Measurements from ENCODE around the gene SPATA2L. TPM values are rescaled to one million over a fixed set of nuclear protein-coding genes. Genes with fewer than 3 reads are reported as not detected.
A peak's percentile ranks its signal among the peaks of the same experiment; 100 is the strongest.

The SPATA2L gene
- total and polyA plus RNA-seq, 2 experiments from 2014 or later, result 12.3 to 25.2 TPM

- TF ChIP-seq CTCF (IDR thresholded peaks at IDR 0.05; ENCODE audit: low read depth, low read length), result no peak
- Histone ChIP-seq H3K36me3 (peaks cover 50% of the 10 kb centered on the region), H3K4me1 (ENCODE audit: low read depth) (peaks cover 3% of the 10 kb centered on the region), H3K9me3 (ENCODE audit: low read depth) (no peaks in the 10 kb centered on the region), H3K4me3 (no peak overlapping the region), H3K27me3 (no peaks in the 10 kb centered on the region), H3K27ac (no peak overlapping the region)
- no peak for DNase-seq (ENCODE audit: low read depth in 1 of 2, low spot score in 1 of 2)
Observed at GRCh38 chr16:89732918-89733242, 31.4 kb upstream of the SPATA2L start.

GRCh38 chr16:89732142-89732917, 30.8 kb upstream of the SPATA2L start:
- Histone ChIP-seq H3K4me1 (ENCODE audit: low read depth) (peaks cover 3% of the 10 kb centered on the region), H3K27me3 (no peaks in the 10 kb centered on the region), H3K9me3 (ENCODE audit: low read depth) (no peaks in the 10 kb centered on the region), H3K36me3 (peaks cover 47% of the 10 kb centered on the region), H3K27ac (no peak overlapping the region), H3K4me3 (no peak overlapping the region)
- TF ChIP-seq CTCF (IDR thresholded peaks at IDR 0.05; ENCODE audit: low read depth, low read length), result no peak
- no peak for DNase-seq (ENCODE audit: low read depth in 1 of 2, low spot score in 1 of 2)

- Histone ChIP-seq H3K9me3 (ENCODE audit: low read depth) (no peaks in the 10 kb centered on the region), H3K36me3 (peaks cover 48% of the 10 kb centered on the region), H3K4me3 (no peak overlapping the region), H3K4me1 (ENCODE audit: low read depth) (peaks cover 3% of the 10 kb centered on the region), H3K27ac (peak overlapping the region; percentile 69), H3K27me3 (no peaks in the 10 kb centered on the region)
- TF ChIP-seq CTCF (IDR thresholded peaks at IDR 0.05; ENCODE audit: low read depth, low read length), result no peak
- DNase-seq (ENCODE audit: low read depth in 1 of 2, low spot score in 1 of 2), result no peak
Observed at GRCh38 chr16:89730610-89731234, 29.2 kb upstream of the SPATA2L start.

- no peak for TF ChIP-seq CTCF (IDR thresholded peaks at IDR 0.05; ENCODE audit: low read depth, low read length)
- Histone ChIP-seq H3K4me1 (ENCODE audit: low read depth) (peaks cover 3% of the 10 kb centered on the region), H3K9me3 (ENCODE audit: low read depth) (no peaks in the 10 kb centered on the region), H3K4me3 (no peak overlapping the region), H3K36me3 (peaks cover 42% of the 10 kb centered on the region), H3K27ac (peak overlapping the region; percentile 69), H3K27me3 (no peaks in the 10 kb centered on the region)
- DNase-seq (ENCODE audit: low read depth in 1 of 2, low spot score in 1 of 2), result peak in 1 of 2 donors; percentile 66
Observed at GRCh38 chr16:89729863-89730593, 28.5 kb upstream of the SPATA2L start.

- Histone ChIP-seq H3K27me3 (no peaks in the 10 kb centered on the region), H3K4me3 (no peak overlapping the region), H3K27ac (no peak overlapping the region), H3K9me3 (ENCODE audit: low read depth) (no peaks in the 10 kb centered on the region), H3K4me1 (ENCODE audit: low read depth) (peaks cover 3% of the 10 kb centered on the region), H3K36me3 (peaks cover 35% of the 10 kb centered on the region)
- no peak for DNase-seq (ENCODE audit: low read depth in 1 of 2, low spot score in 1 of 2)
- no peak for TF ChIP-seq CTCF (IDR thresholded peaks at IDR 0.05; ENCODE audit: low read depth, low read length)
Observed at GRCh38 chr16:89729293-89729692, 27.8 kb upstream of the SPATA2L start.

Data from cardiac muscle cell (in vitro differentiated cells and primary cell).